Lung (tissue), 5 donors: ENCODE results near the gene UBE2F. TPM values are rescaled to one million over a fixed set of nuclear protein-coding genes. Genes with fewer than 3 reads are reported as not detected.

Experiments used
- polyA plus RNA-seq, 2 donors: library from polyadenylated mRNA; stranded (reverse); fragments of 200-250 nt; gene quantifications; one replicate each; pipeline ENCODE4 v1.2.1, GENCODE V29; 2013
- small RNA-seq: library from RNA; depleted of rRNA; stranded (forward); fragments of <200 nt; gene quantifications from one replicate; pipeline ENCODE3, GENCODE V24; 2014; ENCODE audit warnings: low replicate concordance
- total RNA-seq, 2 donors: library from RNA; depleted of rRNA in 1 of 2; stranded (reverse); fragments of >200 nt in 1 of 2; gene quantifications; one replicate each; pipeline ENCODE4 v1.2.1, GENCODE V29; 2014 to 2021
- donor health status: Bipolar disorder and iron deficiency.
- donor health status: healthy.
- donor health status: DM: yes; HTN: yes; CAD: no.

UBE2F gene
- total and polyA plus RNA-seq, 4 donors: 30.3 to 63.3 (median 46.8) TPM

Small RNA genes within 50 kb of the gene (small RNA-seq; reads per million reads assigned to genes)
- gene RNU6-1333P: not detected

Other genes with a start within 250 kb of the UBE2F start
- gene RBM44, start 168.2 kb upstream of the UBE2F start, total RNA-seq: 1 to 10 TPM in 1 of 2 donors, under 1 TPM in 1; 0.80 to 4.0 TPM
- gene RBM44, start 168.2 kb upstream of the UBE2F start, polyA plus RNA-seq: under 1 TPM; 0.26 to 0.96 TPM
- 10 to 100 TPM; 10.5 to 26.1 TPM for gene RAMP1, start 107.4 kb upstream of the UBE2F start, total RNA-seq
- 10 to 100 TPM; 11.0 to 14.3 TPM for gene RAMP1, start 107.4 kb upstream of the UBE2F start, polyA plus RNA-seq
- 10 to 100 TPM; 12.8 to 16.1 TPM for gene SCLY, start 94.0 kb downstream of the UBE2F start, total RNA-seq
- gene SCLY, start 94.0 kb downstream of the UBE2F start, polyA plus RNA-seq: 10 to 100 TPM in 1 of 2 donors, 1 to 10 TPM in 1; 7.8 to 11.3 TPM
- 1 to 10 TPM; 2.1 to 3.0 TPM for gene ESPNL, start 133.3 kb downstream of the UBE2F start, total RNA-seq
- under 1 TPM; 0.07 to 0.20 TPM for gene ESPNL, start 133.3 kb downstream of the UBE2F start, polyA plus RNA-seq
- 1 to 10 TPM in 1 of 2 donors, under 1 TPM in 1; 0.57 to 2.1 TPM for gene KLHL30, start 171.7 kb downstream of the UBE2F start, total RNA-seq
- gene KLHL30, start 171.7 kb downstream of the UBE2F start, polyA plus RNA-seq: under 1 TPM; 0.18 to 0.21 TPM
- gene ERFE, start 192.0 kb downstream of the UBE2F start, total RNA-seq: under 1 TPM; 0.52 to 0.54 TPM
- gene ERFE, start 192.0 kb downstream of the UBE2F start, polyA plus RNA-seq: under 1 TPM in 1 of 2 donors, not detected in 1; 0.54 TPM
- 10 to 100 TPM; 38.0 to 46.3 TPM for gene ILKAP, start 236.7 kb downstream of the UBE2F start, total RNA-seq
- gene ILKAP, start 236.7 kb downstream of the UBE2F start, polyA plus RNA-seq: 10 to 100 TPM; 35.0 to 52.0 TPM